ENCODE results near the gene JAKMIP1.

- TF ChIP-seq SUZ12 (IDR thresholded peaks at IDR 0.05; ENCODE audit: extremely low read depth, insufficient read depth, insufficient read length) (no peak), ZNF274 (IDR thresholded peaks at IDR 0.05; ENCODE audit: low read depth, low read length) (no peak), YY1 (IDR thresholded peaks at IDR 0.05; ENCODE audit: insufficient read depth, insufficient read length) (no peak)
These were observed 42.4 kb downstream of the JAKMIP1 start for GRCh38 chr4:6157926-6158325.

Measured in NT2/D1 (cell line).